OCI-M2 (cell line): Measurements from ENCODE around the gene JMJD8.
"Not testable (repeated sequence)": the region's sequence is repeated elsewhere in the genome, so short reads cannot be mapped to it uniquely, and the experiment has no call there.

Source experiments
- DNase-seq: peaks from one replicate; lab custom pipeline; 2025; ENCODE audit not compliant: unreplicated experiment; lab: John Stamatoyannopoulos, UW

Gene JMJD8

GRCh38 chr16:722835-723633 is 38.9 kb upstream of the JMJD8 start:
- DNase-seq: no peak

GRCh38 chr16:721765-722540 is 37.8 kb upstream of the JMJD8 start:
- no peak for DNase-seq

- DNase-seq: peak; percentile 63
Measured at GRCh38 chr16:720990-721764, 37.0 kb upstream of the JMJD8 start, which contains the start of gene ANTKMT. ANTKMT (plus strand) TSS chr16:721146; CDS start chr16:721275, 129 bp downstream.

- no peak for DNase-seq
Measured at GRCh38 chr16:720447-720989, 36.4 kb upstream of the JMJD8 start.

- no peak for DNase-seq
Measured at GRCh38 chr16:719815-720446, 35.8 kb upstream of the JMJD8 start.

- DNase-seq: no peak
Measured at GRCh38 chr16:718922-719321, 34.8 kb upstream of the JMJD8 start.

- no peak for DNase-seq
Measured at GRCh38 chr16:718389-718788, 34.3 kb upstream of the JMJD8 start.

GRCh38 chr16:717450-718245 is 33.5 kb upstream of the JMJD8 start:
- no peak for DNase-seq

- no peak for DNase-seq
Measured at GRCh38 chr16:716768-717325, 32.7 kb upstream of the JMJD8 start.

GRCh38 chr16:716200-716568 is 32.0 kb upstream of the JMJD8 start:
- no peak for DNase-seq

GRCh38 chr16:715477-716199 is 31.5 kb upstream of the JMJD8 start:
- no peak for DNase-seq

- DNase-seq: no peak
Measured at GRCh38 chr16:714558-715476, 30.7 kb upstream of the JMJD8 start, which contains the start of gene METRN. METRN (plus strand) TSS chr16:715118; CDS start chr16:715290, 172 bp downstream.

- DNase-seq: no peak
Measured at GRCh38 chr16:714079-714478, 29.9 kb upstream of the JMJD8 start.

GRCh38 chr16:712740-713250 is 28.7 kb upstream of the JMJD8 start:
- not testable (repeated sequence) for DNase-seq

- DNase-seq: no peak
Measured at GRCh38 chr16:711548-712320, 27.6 kb upstream of the JMJD8 start.

- no peak for DNase-seq
Measured at GRCh38 chr16:711084-711483, 26.9 kb upstream of the JMJD8 start.
